HG02763 (cell line): ENCODE data around the gene ATXN3.

Experiments used
- ATAC-seq: cut with Tn5 transposase; IDR thresholded peaks from one replicate; pipeline ENCODE4 v1.9.1; 2021; ENCODE audit warnings: mild to moderate bottlenecking, moderate library complexity; ENCODE audit not compliant: unreplicated experiment

The ATXN3 gene

GRCh38 chr14:92010644-92011043, 95.7 kb downstream of the ATXN3 start:
- no peak for ATAC-seq

DNA sequence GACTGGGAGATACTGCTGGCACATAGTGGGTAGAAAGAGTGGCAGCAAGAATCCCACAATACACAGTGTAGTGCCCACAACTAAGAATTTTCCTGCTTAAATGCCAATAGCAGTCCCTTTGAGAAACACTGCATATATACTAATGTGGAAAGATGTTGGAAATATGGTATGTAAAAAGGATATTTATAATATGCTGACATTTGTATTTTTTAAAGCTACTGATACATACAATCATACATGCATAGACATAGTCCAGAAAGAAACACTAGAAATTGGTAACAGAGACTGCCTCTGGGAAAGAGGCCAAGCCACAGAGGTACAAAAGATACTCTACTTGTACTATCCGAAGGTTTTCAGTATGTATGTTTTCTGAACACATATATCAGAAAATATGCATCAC, 96.8 kb downstream of the ATXN3 start:
- ATAC-seq = no peak
